Fibroblast of the aortic adventitia (primary cell): ENCODE measurements around the gene CFTR. TPM values are rescaled to one million over a fixed set of nuclear protein-coding genes. Genes with fewer than 3 reads are reported as not detected.
A peak's percentile ranks its signal among the peaks of the same experiment; 100 is the strongest.

Experiments
- DNase-seq: peaks from one replicate; pipeline ENCODE4 v3.0.0-alpha.2; 2010; ENCODE audit warnings: low read depth
- H3K4me3 ChIP-seq: 2 replicates; pipeline ENCODE4 v1.5.1; 2011; ENCODE audit warnings: low read depth, mild to moderate bottlenecking, control low read depth, low read length, moderate library complexity
- total RNA-seq: library from RNA; depleted of rRNA; stranded (reverse); fragments of >200 nt; gene quantifications from 2 replicates; pipeline ENCODE4 v1.2.3, GENCODE V29; 2012; ENCODE audit warnings: low replicate concordance
- TF ChIP-seq, protein P1 (sequence below): IDR thresholded peaks from 2 replicates; pipeline ENCODE4 v1.5.1; 2011; ENCODE audit warnings: mild to moderate bottlenecking, low read length, control low read depth, inconsistent platforms; ENCODE audit not compliant: insufficient read depth

Gene CFTR
- total RNA-seq, 1 donor, result 0.09 TPM

DNA sequence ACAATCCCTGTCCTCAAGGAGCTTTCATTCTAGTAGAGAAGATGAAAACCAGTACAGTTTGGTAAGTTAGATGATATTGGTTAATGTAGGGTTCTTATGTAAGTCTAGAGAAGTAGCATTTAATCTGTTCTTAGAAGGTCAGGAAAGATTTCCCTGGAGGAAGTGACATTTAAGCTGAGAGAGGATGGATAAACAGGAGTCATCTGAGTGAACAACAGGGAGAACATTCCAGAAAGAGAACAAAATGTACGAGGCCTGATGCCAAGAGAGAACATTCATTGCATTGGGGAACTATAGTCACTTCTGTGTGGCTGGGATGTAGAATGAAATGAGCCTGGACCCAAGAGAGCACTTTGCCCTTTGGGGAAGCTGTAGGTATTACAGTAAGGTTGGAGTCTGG is 88.0 kb downstream of the CFTR start:
- TF ChIP-seq, protein P1, sequence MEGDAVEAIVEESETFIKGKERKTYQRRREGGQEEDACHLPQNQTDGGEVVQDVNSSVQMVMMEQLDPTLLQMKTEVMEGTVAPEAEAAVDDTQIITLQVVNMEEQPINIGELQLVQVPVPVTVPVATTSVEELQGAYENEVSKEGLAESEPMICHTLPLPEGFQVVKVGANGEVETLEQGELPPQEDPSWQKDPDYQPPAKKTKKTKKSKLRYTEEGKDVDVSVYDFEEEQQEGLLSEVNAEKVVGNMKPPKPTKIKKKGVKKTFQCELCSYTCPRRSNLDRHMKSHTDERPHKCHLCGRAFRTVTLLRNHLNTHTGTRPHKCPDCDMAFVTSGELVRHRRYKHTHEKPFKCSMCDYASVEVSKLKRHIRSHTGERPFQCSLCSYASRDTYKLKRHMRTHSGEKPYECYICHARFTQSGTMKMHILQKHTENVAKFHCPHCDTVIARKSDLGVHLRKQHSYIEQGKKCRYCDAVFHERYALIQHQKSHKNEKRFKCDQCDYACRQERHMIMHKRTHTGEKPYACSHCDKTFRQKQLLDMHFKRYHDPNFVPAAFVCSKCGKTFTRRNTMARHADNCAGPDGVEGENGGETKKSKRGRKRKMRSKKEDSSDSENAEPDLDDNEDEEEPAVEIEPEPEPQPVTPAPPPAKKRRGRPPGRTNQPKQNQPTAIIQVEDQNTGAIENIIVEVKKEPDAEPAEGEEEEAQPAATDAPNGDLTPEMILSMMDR, result no peak
- DNase-seq, result no peak
- H3K4me3 ChIP-seq, result no peak overlapping the region

DNA sequence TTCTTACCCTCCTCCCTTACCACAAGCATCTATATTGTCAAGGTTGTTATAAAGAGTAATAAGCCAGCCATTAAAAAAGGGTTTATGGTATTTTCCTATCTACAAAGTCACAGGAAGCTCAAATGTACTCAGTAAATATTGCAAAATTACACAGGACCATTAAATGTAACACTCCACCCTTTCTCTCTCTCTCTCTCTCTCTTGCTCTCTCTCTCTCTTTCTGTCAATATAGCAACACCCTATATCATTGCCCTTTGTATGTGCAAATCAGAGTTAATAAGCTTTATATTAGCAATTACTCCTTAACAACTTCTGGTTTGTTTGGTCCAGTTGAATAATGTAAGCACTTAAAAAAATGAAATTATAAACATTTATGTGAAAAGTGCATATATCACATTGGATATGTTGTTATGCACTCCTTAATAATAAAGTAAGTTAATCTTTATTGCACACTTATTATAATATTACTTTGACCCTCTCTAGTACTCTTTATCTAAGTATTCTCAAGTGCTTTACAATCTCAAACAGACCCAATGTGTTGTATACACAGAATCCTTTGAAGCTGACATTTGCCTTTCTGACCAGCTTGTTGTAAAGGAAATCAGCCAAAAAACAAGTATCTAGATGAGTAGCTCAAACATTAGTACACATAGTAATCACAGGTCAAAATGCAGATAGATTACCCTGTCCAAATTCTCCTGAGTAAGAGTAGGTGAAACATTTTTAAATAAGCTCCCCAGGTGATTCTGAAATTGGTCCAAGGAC is 93.2 kb downstream of the CFTR start:
- DNase-seq, result no peak
- TF ChIP-seq, protein P1, result no peak
- no peak overlapping the region for H3K4me3 ChIP-seq

DNA sequence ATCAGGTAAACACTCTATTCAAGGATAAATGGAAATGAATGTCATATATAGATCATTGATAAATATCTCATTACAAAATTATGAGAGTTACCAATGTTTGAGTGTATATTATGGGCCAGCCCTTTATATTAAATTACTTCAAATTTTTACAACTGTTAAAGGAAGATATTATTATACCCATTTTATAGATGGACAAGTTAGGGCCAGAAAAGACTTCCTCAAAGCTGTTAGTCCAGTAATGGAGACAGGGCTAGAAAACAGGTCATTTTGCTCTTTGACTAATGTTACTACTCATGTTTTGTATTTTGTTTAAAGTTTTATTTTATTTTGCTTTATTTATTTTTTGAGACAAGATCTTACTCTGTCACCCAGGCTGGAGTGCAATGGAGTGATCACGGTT is 101.6 kb downstream of the CFTR start:
- no peak overlapping the region for H3K4me3 ChIP-seq
- TF ChIP-seq, protein P1, result no peak
- DNase-seq, result no peak

DNA sequence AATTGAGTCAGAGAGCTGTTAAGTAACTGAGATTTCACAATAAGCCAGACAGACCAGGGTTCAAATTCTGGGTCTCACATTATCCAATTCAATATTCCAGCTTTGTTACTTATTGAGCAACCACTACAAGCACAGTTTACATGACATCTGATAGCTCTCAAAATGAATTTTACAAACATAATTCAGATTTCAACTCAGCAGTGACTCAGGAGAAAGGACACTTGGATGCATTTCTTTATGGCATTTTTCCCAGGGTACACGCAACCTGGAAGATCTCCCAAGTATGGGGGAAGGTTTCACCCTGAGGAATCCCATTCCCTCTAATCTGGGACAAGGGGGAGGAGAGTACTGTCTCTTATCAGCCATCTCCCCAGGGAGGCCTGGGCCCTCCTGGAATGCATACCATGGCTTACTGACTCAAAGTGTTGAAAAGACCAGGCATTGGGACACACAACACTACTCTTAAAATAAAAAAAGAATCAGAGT is 102.4 kb downstream of the CFTR start:
- TF ChIP-seq, protein P1, result no peak
- peak; percentile 99 for DNase-seq
- no peak overlapping the region for H3K4me3 ChIP-seq

DNA sequence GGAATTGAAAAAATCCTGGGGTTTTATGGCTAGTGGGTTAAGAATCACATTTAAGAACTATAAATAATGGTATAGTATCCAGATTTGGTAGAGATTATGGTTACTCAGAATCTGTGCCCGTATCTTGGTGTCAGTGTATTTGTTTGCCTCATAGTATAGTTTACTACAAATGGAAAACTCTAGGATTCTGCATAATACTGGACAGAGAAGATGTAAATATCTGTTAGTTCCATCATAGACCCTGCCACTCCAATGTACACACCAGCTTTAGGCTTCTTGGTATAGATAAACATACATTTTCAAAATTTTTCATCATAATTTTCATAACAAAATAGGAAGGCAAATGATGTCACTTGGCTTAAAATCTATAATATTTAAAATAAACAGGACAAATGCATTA is 108.1 kb downstream of the CFTR start:
- no peak for DNase-seq
- TF ChIP-seq, protein P1, result no peak
- no peak overlapping the region for H3K4me3 ChIP-seq

DNA sequence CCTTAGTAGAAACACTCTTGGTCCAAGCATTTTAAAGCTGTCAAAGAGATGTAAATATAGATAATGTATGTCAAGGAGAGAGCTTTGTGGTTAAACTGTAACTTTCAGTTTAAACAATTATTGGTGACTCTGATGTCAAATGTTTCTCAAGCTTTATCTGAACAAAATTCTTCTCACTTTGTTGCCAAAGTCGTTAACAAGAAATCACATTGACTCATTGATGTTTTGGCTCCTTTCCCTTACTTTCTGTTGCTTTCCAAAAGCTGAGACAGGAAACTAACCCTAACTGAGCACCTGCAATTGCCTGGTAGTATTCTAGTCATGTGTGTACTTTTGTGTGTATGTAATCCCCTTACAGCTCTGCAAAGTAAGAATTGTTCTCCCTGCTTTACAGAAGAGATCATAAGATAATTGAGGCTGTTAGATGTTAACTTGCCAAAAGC is 108.5 kb downstream of the CFTR start:
- H3K4me3 ChIP-seq, result no peak overlapping the region
- peak; percentile 65 for DNase-seq

More for the DNA sequence above, 108.5 kb downstream of the CFTR start:
- TF ChIP-seq, protein P1, result no peak
